ENCODE results near the gene HNRNPLL.

GRCh38 chr2:38592951-38593350 lies 9.8 kb downstream of the HNRNPLL start:
- TF ChIP-seq POLR2A (IDR thresholded peaks at IDR 0.05) (no peak), CTCF (IDR thresholded peaks at IDR 0.05 in 4 of 5, conservative IDR thresholded peaks at IDR 0.05 in 1 of 5) (no peak)
